ENCODE results near the gene LYST.

LYST gene

GRCh38 chr1:235646463-235646862, 220.2 kb downstream of the LYST start:
- H3K18ac ChIP-seq (ENCODE audit: low read depth in 1 of 2, low read length in 2 of 2) = no peak overlapping the region
- no peak overlapping the region for H3K27ac ChIP-seq (ENCODE audit: low read length, poor library complexity, severe bottlenecking)
- no peak overlapping the region for H2BK15ac ChIP-seq (ENCODE audit: low read depth, poor library complexity, severe bottlenecking)
- 86% methylated on average over 9 of the region's 9 CpGs for WGBS
- no peak overlapping the region for H3K9ac ChIP-seq (ENCODE audit: low read length)
- H3K79me1 ChIP-seq (replicated peaks; ENCODE audit: low read length, poor library complexity, severe bottlenecking) = no peaks in the 10 kb centered on the region
- DNase-seq = no peak
- no peak overlapping the region for H2AFZ ChIP-seq (ENCODE audit: low read depth, low read length)
- H3K27me3 ChIP-seq (ENCODE audit: control insufficient read depth in 1 of 2, insufficient read depth in 1 of 2, low read length in 2 of 2) = peaks cover 43 to 87% of the 10 kb centered on the region in 2 experiments
- no peak overlapping the region for H3K4me2 ChIP-seq (ENCODE audit: low read length, poor library complexity, severe bottlenecking)
- H2BK120ac ChIP-seq (ENCODE audit: low read depth, low read length) = no peak overlapping the region
- H3K4ac ChIP-seq (ENCODE audit: low read depth in 1 of 2, low read length in 2 of 2) = no peak overlapping the region
- H4K91ac ChIP-seq (ENCODE audit: low read length) = no peak overlapping the region
- peaks cover 33% of the 10 kb centered on the region for H3K4me1 ChIP-seq (ENCODE audit: control insufficient read depth, insufficient read depth, low read depth, low read length)
- no peak overlapping the region for H3K23ac ChIP-seq (ENCODE audit: low read length in 2 of 2)
- H2AK5ac ChIP-seq (ENCODE audit: low read length, severe bottlenecking) = no peak overlapping the region
- no peak overlapping the region for H3K14ac ChIP-seq (ENCODE audit: low read length in 2 of 2)
- H3K4me3 ChIP-seq (ENCODE audit: insufficient read depth in 1 of 2, low read depth in 1 of 2, low read length in 2 of 2) = no peak overlapping the region
- no peak overlapping the region for H4K8ac ChIP-seq (ENCODE audit: low read length)
- H2BK12ac ChIP-seq (ENCODE audit: low read length in 2 of 2) = no peak overlapping the region
- H2BK5ac ChIP-seq (ENCODE audit: low read depth, low read length, poor library complexity, severe bottlenecking) = no peak overlapping the region
- no peaks in the 10 kb centered on the region for H3K9me3 ChIP-seq (ENCODE audit: control insufficient read depth, low read length)
- H3K36me3 ChIP-seq (ENCODE audit: control insufficient read depth in 1 of 2, insufficient read depth in 2 of 2, low read depth in 1 of 2, low read length in 2 of 2) = no peaks in the 10 kb centered on the region

GRCh38 chr1:235644693-235645305, 221.9 kb downstream of the LYST start:
- H2AK5ac ChIP-seq (ENCODE audit: low read length, severe bottlenecking) = no peak overlapping the region
- no peak overlapping the region for H2BK12ac ChIP-seq (ENCODE audit: low read length in 2 of 2)
- H3K9ac ChIP-seq (ENCODE audit: low read length) = no peak overlapping the region
- H3K4me1 ChIP-seq (ENCODE audit: control insufficient read depth, insufficient read depth, low read depth, low read length) = peaks cover 24% of the 10 kb centered on the region
- H3K4me2 ChIP-seq (ENCODE audit: low read length, poor library complexity, severe bottlenecking) = no peak overlapping the region
- no peak overlapping the region for H4K8ac ChIP-seq (ENCODE audit: low read length)
- 82% methylated on average over 13 of the region's 13 CpGs for WGBS
- H2AFZ ChIP-seq (ENCODE audit: low read depth, low read length) = no peak overlapping the region
- DNase-seq = no peak
- H3K23ac ChIP-seq (ENCODE audit: low read length in 2 of 2) = no peak overlapping the region
- no peak overlapping the region for H3K18ac ChIP-seq (ENCODE audit: low read depth in 1 of 2, low read length in 2 of 2)
- H3K36me3 ChIP-seq (ENCODE audit: control insufficient read depth in 1 of 2, insufficient read depth in 2 of 2, low read depth in 1 of 2, low read length in 2 of 2) = no peaks in the 10 kb centered on the region
- H3K4ac ChIP-seq (ENCODE audit: low read depth in 1 of 2, low read length in 2 of 2) = no peak overlapping the region
- H3K14ac ChIP-seq (ENCODE audit: low read length in 2 of 2) = no peak overlapping the region
- H3K27ac ChIP-seq (ENCODE audit: low read length, poor library complexity, severe bottlenecking) = no peak overlapping the region
- H2BK120ac ChIP-seq (ENCODE audit: low read depth, low read length) = no peak overlapping the region
- no peak overlapping the region for H4K91ac ChIP-seq (ENCODE audit: low read length)
- H2BK5ac ChIP-seq (ENCODE audit: low read depth, low read length, poor library complexity, severe bottlenecking) = no peak overlapping the region
- H3K4me3 ChIP-seq (ENCODE audit: insufficient read depth in 1 of 2, low read depth in 1 of 2, low read length in 2 of 2) = no peak overlapping the region
- peaks cover 37 to 85% of the 10 kb centered on the region in 2 experiments for H3K27me3 ChIP-seq (ENCODE audit: control insufficient read depth in 1 of 2, insufficient read depth in 1 of 2, low read length in 2 of 2)
- no peaks in the 10 kb centered on the region for H3K9me3 ChIP-seq (ENCODE audit: control insufficient read depth, low read length)
- H2BK15ac ChIP-seq (ENCODE audit: low read depth, poor library complexity, severe bottlenecking) = no peak overlapping the region
- no peaks in the 10 kb centered on the region for H3K79me1 ChIP-seq (replicated peaks; ENCODE audit: low read length, poor library complexity, severe bottlenecking)

- no peaks in the 10 kb centered on the region for H3K9me3 ChIP-seq (ENCODE audit: control insufficient read depth, low read length)
- no peak overlapping the region for H2BK12ac ChIP-seq (ENCODE audit: low read length in 2 of 2)
- H3K14ac ChIP-seq (ENCODE audit: low read length in 2 of 2) = no peak overlapping the region
- H3K9ac ChIP-seq (ENCODE audit: low read length) = no peak overlapping the region
- no peak overlapping the region for H2BK15ac ChIP-seq (ENCODE audit: low read depth, poor library complexity, severe bottlenecking)
- H3K36me3 ChIP-seq (ENCODE audit: control insufficient read depth in 1 of 2, insufficient read depth in 2 of 2, low read depth in 1 of 2, low read length in 2 of 2) = no peaks in the 10 kb centered on the region
- H3K4me3 ChIP-seq (ENCODE audit: insufficient read depth in 1 of 2, low read depth in 1 of 2, low read length in 2 of 2) = no peak overlapping the region
- H2BK120ac ChIP-seq (ENCODE audit: low read depth, low read length) = no peak overlapping the region
- WGBS = 91% methylated on average over 23 of the region's 23 CpGs
- peaks cover 16% of the 10 kb centered on the region for H3K4me1 ChIP-seq (ENCODE audit: control insufficient read depth, insufficient read depth, low read depth, low read length)
- H2AK5ac ChIP-seq (ENCODE audit: low read length, severe bottlenecking) = no peak overlapping the region
- H3K27ac ChIP-seq (ENCODE audit: low read length, poor library complexity, severe bottlenecking) = no peak overlapping the region
- no peak overlapping the region for H2BK5ac ChIP-seq (ENCODE audit: low read depth, low read length, poor library complexity, severe bottlenecking)
- no peak overlapping the region for H3K4ac ChIP-seq (ENCODE audit: low read depth in 1 of 2, low read length in 2 of 2)
- H3K4me2 ChIP-seq (ENCODE audit: low read length, poor library complexity, severe bottlenecking) = no peak overlapping the region
- H4K91ac ChIP-seq (ENCODE audit: low read length) = no peak overlapping the region
- peaks cover 41 to 86% of the 10 kb centered on the region in 2 experiments for H3K27me3 ChIP-seq (ENCODE audit: control insufficient read depth in 1 of 2, insufficient read depth in 1 of 2, low read length in 2 of 2)
- no peak overlapping the region for H3K23ac ChIP-seq (ENCODE audit: low read length in 2 of 2)
- DNase-seq = no peak
- H4K8ac ChIP-seq (ENCODE audit: low read length) = no peak overlapping the region
- no peak overlapping the region for H3K18ac ChIP-seq (ENCODE audit: low read depth in 1 of 2, low read length in 2 of 2)
- H3K79me1 ChIP-seq (replicated peaks; ENCODE audit: low read length, poor library complexity, severe bottlenecking) = no peaks in the 10 kb centered on the region
- H2AFZ ChIP-seq (ENCODE audit: low read depth, low read length) = no peak overlapping the region
Observed at GRCh38 chr1:235643837-235644692, 222.6 kb downstream of the LYST start.

- 63% methylated on average over 11 of the region's 11 CpGs for WGBS
- Histone ChIP-seq H3K4me2 (ENCODE audit: low read length, poor library complexity, severe bottlenecking) (no peak overlapping the region), H3K23ac (ENCODE audit: low read length in 2 of 2) (no peak overlapping the region)
Observed at GRCh38 chr1:235642943-235643371, 223.7 kb downstream of the LYST start.

More at GRCh38 chr1:235642943-235643371, 223.7 kb downstream of the LYST start:
- Histone ChIP-seq H2AFZ (ENCODE audit: low read depth, low read length) (no peak overlapping the region), H4K91ac (ENCODE audit: low read length) (no peak overlapping the region), H3K4ac (ENCODE audit: low read depth in 1 of 2, low read length in 2 of 2) (no peak overlapping the region), H3K27ac (ENCODE audit: low read length, poor library complexity, severe bottlenecking) (no peak overlapping the region), H3K9me3 (ENCODE audit: control insufficient read depth, low read length) (no peaks in the 10 kb centered on the region), H3K27me3 (ENCODE audit: control insufficient read depth in 1 of 2, insufficient read depth in 1 of 2, low read length in 2 of 2) (peaks cover 31 to 80% of the 10 kb centered on the region in 2 experiments), H2BK12ac (ENCODE audit: low read length in 2 of 2) (no peak overlapping the region), H3K14ac (ENCODE audit: low read length in 2 of 2) (no peak overlapping the region), H3K36me3 (ENCODE audit: control insufficient read depth in 1 of 2, insufficient read depth in 2 of 2, low read depth in 1 of 2, low read length in 2 of 2) (no peaks in the 10 kb centered on the region), H4K8ac (ENCODE audit: low read length) (no peak overlapping the region), H3K79me1 (replicated peaks; ENCODE audit: low read length, poor library complexity, severe bottlenecking) (no peaks in the 10 kb centered on the region), H3K18ac (ENCODE audit: low read depth in 1 of 2, low read length in 2 of 2) (no peak overlapping the region), H3K4me1 (ENCODE audit: control insufficient read depth, insufficient read depth, low read depth, low read length) (peaks cover 9% of the 10 kb centered on the region), H3K9ac (ENCODE audit: low read length) (no peak overlapping the region), H2BK120ac (ENCODE audit: low read depth, low read length) (no peak overlapping the region), H2BK15ac (ENCODE audit: low read depth, poor library complexity, severe bottlenecking) (no peak overlapping the region), H3K4me3 (ENCODE audit: insufficient read depth in 1 of 2, low read depth in 1 of 2, low read length in 2 of 2) (no peak overlapping the region), H2AK5ac (ENCODE audit: low read length, severe bottlenecking) (no peak overlapping the region), H2BK5ac (ENCODE audit: low read depth, low read length, poor library complexity, severe bottlenecking) (no peak overlapping the region)
- DNase-seq = no peak

All from mesenchymal stem cell (in vitro differentiated cells and primary cell).